ENCODE data around the gene IL17F. TPM values are rescaled to one million over a fixed set of nuclear protein-coding genes. Genes with fewer than 3 reads are reported as not detected.

Gene IL17F
- total and polyA plus RNA-seq, 2 experiments from 2014 or later = not detected

GRCh38 chr6:52233005-52233404 lies 11.3 kb downstream of the IL17F start:
- Histone ChIP-seq H3K4me1 (ENCODE audit: insufficient read depth) (no peaks in the 10 kb centered on the region), H3K4me3 (no peak overlapping the region), H3K27ac (no peak overlapping the region), H2AFZ (no peak overlapping the region), H3K27me3 (replicated peaks; ENCODE audit: insufficient read depth) (no peaks in the 10 kb centered on the region), H3F3A (ENCODE audit: insufficient read depth) (no peaks in the 10 kb centered on the region), H3K9ac (no peak overlapping the region), H4K20me1 (ENCODE audit: insufficient read depth) (no peaks in the 10 kb centered on the region), H3K4me2 (ENCODE audit: unreplicated experiment) (no peak overlapping the region), H3K79me2 (ENCODE audit: insufficient read depth) (no peaks in the 10 kb centered on the region), H3K9me3 (ENCODE audit: low read depth) (no peaks in the 10 kb centered on the region), H3K36me3 (ENCODE audit: low read depth) (no peaks in the 10 kb centered on the region), H3K9me2 (ENCODE audit: insufficient read depth) (no peaks in the 10 kb centered on the region)
- no peak for TF ChIP-seq EZH2phosphoT487 (IDR thresholded peaks at IDR 0.05; ENCODE audit: insufficient read depth, low read depth)
- no peak for TF ChIP-seq EZH2 (IDR thresholded peaks at IDR 0.05; ENCODE audit: insufficient read depth, poor library complexity, severe bottlenecking)
- WGBS, 2 experiments (ENCODE audit: low coverage in 1 of 2, low lambda C conversion rate in 2 of 2, missing lambda C conversion rate in 2 of 2) = 30 to 31% methylated on average over 4 of the region's 4 CpGs
- in situ Hi-C loops (cut with MboI) = no loop called here
- DNase-seq = no peak

GRCh38 chr6:52231406-52232127 lies 12.7 kb downstream of the IL17F start:
- Histone ChIP-seq H3K9ac (no peak overlapping the region), H3F3A (ENCODE audit: insufficient read depth) (no peaks in the 10 kb centered on the region), H3K27me3 (replicated peaks; ENCODE audit: insufficient read depth) (no peaks in the 10 kb centered on the region), H3K27ac (no peak overlapping the region), H3K4me1 (ENCODE audit: insufficient read depth) (no peaks in the 10 kb centered on the region), H3K4me2 (ENCODE audit: unreplicated experiment) (no peak overlapping the region), H3K36me3 (ENCODE audit: low read depth) (no peaks in the 10 kb centered on the region), H3K79me2 (ENCODE audit: insufficient read depth) (no peaks in the 10 kb centered on the region), H3K9me3 (ENCODE audit: low read depth) (no peaks in the 10 kb centered on the region), H3K4me3 (no peak overlapping the region), H2AFZ (no peak overlapping the region), H4K20me1 (ENCODE audit: insufficient read depth) (no peaks in the 10 kb centered on the region), H3K9me2 (ENCODE audit: insufficient read depth) (no peaks in the 10 kb centered on the region)
- in situ Hi-C loops (cut with MboI) = no loop called here
- TF ChIP-seq EZH2 (IDR thresholded peaks at IDR 0.05; ENCODE audit: insufficient read depth, poor library complexity, severe bottlenecking) = no peak
- no peak for DNase-seq
- 43 to 46% methylated on average over 8 of the region's 8 CpGs for WGBS, 2 experiments (ENCODE audit: low coverage in 1 of 2, low lambda C conversion rate in 2 of 2, missing lambda C conversion rate in 2 of 2)

- Histone ChIP-seq H3K9me2 (ENCODE audit: insufficient read depth) (no peaks in the 10 kb centered on the region), H3K27me3 (replicated peaks; ENCODE audit: insufficient read depth) (no peaks in the 10 kb centered on the region), H3K4me1 (ENCODE audit: insufficient read depth) (no peaks in the 10 kb centered on the region), H3K9ac (no peak overlapping the region), H3K4me3 (no peak overlapping the region), H4K20me1 (ENCODE audit: insufficient read depth) (no peaks in the 10 kb centered on the region), H3K36me3 (ENCODE audit: low read depth) (no peaks in the 10 kb centered on the region), H3K27ac (no peak overlapping the region), H3K79me2 (ENCODE audit: insufficient read depth) (no peaks in the 10 kb centered on the region), H3F3A (ENCODE audit: insufficient read depth) (no peaks in the 10 kb centered on the region), H2AFZ (no peak overlapping the region), H3K9me3 (ENCODE audit: low read depth) (no peaks in the 10 kb centered on the region), H3K4me2 (ENCODE audit: unreplicated experiment) (no peak overlapping the region)
- TF ChIP-seq EZH2 (IDR thresholded peaks at IDR 0.05; ENCODE audit: insufficient read depth, poor library complexity, severe bottlenecking) (no peak), EZH2phosphoT487 (IDR thresholded peaks at IDR 0.05; ENCODE audit: insufficient read depth, low read depth) (no peak)
- DNase-seq = no peak
- 40 to 44% methylated on average over 1 of the region's 1 CpG for WGBS, 2 experiments (ENCODE audit: low coverage in 1 of 2, low lambda C conversion rate in 2 of 2, missing lambda C conversion rate in 2 of 2)
- in situ Hi-C loops (cut with MboI) = no loop called here
Observed at GRCh38 chr6:52230685-52231084, 13.6 kb downstream of the IL17F start.

- Histone ChIP-seq H3K4me2 (ENCODE audit: unreplicated experiment) (no peak overlapping the region), H3K9me2 (ENCODE audit: insufficient read depth) (no peaks in the 10 kb centered on the region), H3K27me3 (replicated peaks; ENCODE audit: insufficient read depth) (no peaks in the 10 kb centered on the region), H3K4me3 (no peak overlapping the region), H3K79me2 (ENCODE audit: insufficient read depth) (no peaks in the 10 kb centered on the region), H3K27ac (no peak overlapping the region), H2AFZ (no peak overlapping the region), H3K9me3 (ENCODE audit: low read depth) (no peaks in the 10 kb centered on the region), H4K20me1 (ENCODE audit: insufficient read depth) (no peaks in the 10 kb centered on the region), H3F3A (ENCODE audit: insufficient read depth) (no peaks in the 10 kb centered on the region), H3K9ac (no peak overlapping the region), H3K4me1 (ENCODE audit: insufficient read depth) (no peaks in the 10 kb centered on the region), H3K36me3 (ENCODE audit: low read depth) (no peaks in the 10 kb centered on the region)
- TF ChIP-seq EZH2phosphoT487 (IDR thresholded peaks at IDR 0.05; ENCODE audit: insufficient read depth, low read depth) (no peak), EZH2 (IDR thresholded peaks at IDR 0.05; ENCODE audit: insufficient read depth, poor library complexity, severe bottlenecking) (no peak)
- no peak for DNase-seq
- WGBS, 2 experiments (ENCODE audit: low coverage in 1 of 2, low lambda C conversion rate in 2 of 2, missing lambda C conversion rate in 2 of 2) = 30 to 33% methylated on average over 1 of the region's 1 CpG
- in situ Hi-C loops (cut with MboI) = no loop called here
Observed at GRCh38 chr6:52227495-52227894, 16.8 kb downstream of the IL17F start.

Data from GM23248 (cell line).